LoVo (cell line): Measurements from ENCODE around the gene MILR1.

Experiments used
- DNase-seq: peaks from one replicate; pipeline ENCODE4 v3.0.0-alpha.2; 2016; ENCODE audit warnings: low spot score

MILR1 gene

DNA sequence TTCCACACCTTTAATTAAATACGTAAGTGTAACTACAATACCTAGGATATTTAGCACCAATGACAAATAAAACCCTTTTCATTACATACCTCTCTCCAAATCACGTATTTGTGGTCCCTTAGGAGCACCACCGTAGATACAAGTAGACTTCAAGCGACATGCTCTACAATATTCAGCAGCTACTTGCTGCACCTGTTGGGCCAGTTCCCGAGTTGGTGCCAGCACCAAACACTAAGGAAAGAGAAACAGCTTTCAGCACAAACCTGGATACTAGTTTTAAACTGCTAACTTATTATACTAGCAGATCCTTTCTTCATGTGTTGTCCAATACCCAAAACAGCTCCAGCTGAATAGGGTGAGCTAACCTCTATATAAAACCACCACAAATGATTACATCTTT, 54.4 kb downstream of the MILR1 start:
- DNase-seq = peak; percentile 16

DNA sequence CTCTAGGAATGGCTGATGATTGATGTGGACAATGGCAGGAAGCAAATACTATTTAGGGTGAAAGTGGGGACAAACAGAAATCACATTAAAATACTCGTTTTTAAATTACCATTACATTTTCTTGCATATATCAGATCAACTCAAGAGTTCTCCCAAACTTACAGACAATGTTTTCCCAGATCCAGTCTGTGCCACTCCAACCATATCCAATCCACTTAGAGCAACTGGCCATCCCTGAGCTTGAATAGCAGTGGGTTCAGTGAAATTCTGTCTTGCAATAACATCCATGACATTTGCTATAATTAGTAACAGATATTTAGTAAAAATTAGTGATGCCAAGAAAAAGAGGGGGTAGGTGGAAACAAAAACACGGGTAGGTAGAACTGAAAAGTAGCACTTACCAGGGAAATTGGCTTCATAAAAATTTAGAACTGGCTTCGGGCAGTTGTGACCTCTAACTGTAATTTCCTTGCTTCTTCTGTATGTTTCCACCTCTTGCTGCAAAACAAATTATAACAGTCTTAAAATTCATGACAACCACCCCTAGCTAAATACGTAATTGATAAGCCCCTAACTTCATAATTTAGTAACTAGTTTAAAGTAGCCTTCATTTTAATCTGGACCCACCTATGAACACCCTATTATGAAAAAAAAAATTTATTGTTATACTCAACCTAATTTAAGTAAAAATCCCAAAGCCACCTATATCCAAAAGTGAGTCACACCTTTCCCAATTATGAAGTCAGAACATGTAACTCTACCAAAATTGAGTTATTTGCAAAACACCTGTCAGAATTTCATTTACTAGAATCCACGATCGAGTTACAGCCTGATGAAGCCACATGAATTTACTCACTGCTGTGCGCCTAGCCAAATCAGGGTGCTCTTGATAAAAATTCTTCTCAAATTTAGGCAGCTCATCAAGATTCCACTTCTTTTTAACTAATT, 55.2 kb downstream of the MILR1 start:
- DNase-seq = no peak

DNA sequence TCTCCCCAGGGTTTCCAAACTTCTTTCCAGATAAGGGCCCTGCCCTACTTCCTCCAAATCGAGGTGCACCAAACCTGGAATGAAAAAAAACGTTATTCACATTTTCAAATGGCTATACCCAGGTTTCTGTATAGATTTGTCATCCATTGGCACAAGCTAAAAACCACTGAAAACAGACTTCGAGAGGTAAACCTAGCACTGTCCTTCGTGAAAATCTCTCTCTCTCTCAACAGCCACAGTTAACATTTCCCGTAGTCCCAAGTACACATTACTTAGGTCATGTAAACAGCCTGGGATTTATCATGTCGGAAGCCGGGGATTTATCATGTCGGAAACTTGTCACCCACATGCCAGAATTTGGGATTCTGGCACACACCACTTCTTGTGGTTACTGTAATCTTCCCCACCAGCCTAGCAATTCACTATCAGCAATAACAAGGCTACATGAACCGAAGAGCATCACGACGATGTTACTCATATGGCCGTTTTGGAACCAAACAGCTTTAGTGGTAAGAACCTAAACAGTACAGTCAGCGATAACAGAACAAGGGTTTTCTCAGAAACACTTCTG, 55.9 kb downstream of the MILR1 start:
- no peak for DNase-seq

DNA sequence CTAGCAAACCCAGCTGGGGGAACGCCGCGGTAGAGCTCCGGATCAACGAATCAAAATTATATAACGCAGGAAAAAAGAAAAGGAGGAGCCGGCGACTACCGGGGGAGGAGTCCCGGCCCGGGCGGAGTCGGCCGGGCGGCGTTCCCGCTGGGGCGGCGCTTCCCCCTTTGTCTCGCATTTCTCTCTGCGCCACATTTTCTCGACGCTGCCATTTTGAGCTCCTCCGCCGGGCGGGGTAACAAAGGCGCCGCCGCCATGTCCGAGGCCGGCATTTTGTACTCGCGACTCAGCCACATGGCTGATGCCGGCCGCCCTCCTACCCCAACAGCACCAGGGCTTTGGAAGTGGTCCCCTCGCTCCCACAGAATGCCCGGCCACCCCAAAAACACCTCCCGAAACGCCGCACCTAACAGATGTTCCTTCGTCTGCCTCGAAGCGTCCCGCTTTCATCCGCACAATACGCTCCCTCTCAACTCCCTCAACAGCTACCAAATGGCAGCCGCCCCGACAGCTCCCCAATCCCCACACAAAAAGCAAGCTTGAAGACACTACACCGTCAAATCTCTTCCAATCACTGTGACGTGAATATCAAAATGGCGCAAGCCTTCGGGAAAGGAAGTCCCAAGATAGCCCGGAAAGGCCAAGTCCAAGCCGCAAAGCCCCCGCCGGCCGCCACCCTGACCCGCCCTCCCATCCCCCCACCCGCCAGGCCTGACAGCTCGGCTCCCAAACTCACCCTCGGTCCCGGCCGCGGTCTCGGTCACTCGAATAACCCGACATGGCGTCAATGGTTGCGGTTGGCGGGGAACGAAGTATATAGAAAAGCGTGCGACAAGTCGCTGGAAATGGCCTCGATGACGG, 56.7 kb downstream of the MILR1 start:
- peak; percentile 77 for DNase-seq

DNA sequence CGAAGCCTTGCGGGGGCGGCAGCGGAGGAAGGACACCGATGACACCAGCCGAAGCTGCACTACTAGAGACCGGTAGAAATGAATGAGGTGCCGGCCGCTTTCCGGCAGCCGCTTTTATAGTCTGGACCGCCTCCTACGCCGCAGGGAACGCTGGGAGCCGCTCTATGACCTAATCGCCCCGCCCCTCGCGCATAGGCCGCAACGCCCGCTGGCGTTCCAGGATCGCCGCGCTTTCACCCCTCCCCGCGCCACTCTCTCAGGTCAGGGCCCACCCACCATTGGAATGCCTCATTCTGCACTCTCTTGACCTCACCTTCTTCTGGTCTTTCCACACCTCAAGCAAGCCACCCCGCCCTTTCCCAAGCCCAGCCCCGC, 57.3 kb downstream of the MILR1 start, which contains the start of gene DDX5:
Gene DDX5 (minus strand): TSS at position 89 of the 375 bp plus-strand sequence. CDS start 170 bp downstream, outside the sequence.
- no peak for DNase-seq

DNA sequence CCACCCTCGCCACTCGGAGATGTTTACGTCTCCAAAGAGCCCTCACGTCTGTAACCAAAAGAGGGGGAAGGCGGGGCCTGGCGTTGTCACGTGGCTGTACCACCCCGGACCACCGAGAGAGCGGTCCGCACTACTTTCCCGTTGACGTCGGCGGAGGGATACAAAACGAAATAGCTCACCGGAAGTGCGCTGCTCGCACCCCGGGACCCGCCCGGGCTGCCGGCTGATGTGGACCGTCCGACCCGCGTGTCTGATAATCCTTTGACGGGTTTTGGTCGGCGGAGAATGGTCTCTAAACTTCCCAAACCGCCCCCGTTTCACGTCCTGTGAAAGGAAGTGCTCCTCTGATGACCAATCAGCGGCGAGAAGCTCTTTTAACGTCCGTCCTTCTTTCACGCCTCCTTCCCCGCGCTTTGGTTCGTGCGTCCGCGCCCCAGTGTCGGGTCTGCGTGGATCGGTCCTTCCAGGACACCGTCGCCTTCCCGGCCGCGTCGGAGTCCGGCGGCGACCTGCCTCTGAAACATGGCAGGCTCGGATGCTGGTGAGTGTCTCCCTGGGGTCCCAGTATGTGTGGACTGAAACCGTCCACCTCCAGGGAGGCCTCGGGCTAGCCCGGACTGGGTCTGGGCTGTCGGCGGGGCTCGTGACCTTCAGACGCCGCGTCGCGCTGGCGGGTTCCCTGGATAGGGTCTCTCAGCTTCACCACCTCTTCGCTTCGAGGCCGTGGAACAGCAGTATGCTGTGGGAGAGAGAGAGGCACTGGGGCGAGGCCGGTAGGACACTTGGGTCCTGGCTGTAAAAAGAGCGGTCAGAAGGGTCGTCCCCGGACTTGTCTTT, 57.9 kb downstream of the MILR1 start, which contains the start of gene CEP95:
Gene CEP95 (plus strand): TSS at position 402 of the 837 bp plus-strand sequence. CDS start 121 bp downstream, at position 523.
- peak; percentile 99 for DNase-seq

DNA sequence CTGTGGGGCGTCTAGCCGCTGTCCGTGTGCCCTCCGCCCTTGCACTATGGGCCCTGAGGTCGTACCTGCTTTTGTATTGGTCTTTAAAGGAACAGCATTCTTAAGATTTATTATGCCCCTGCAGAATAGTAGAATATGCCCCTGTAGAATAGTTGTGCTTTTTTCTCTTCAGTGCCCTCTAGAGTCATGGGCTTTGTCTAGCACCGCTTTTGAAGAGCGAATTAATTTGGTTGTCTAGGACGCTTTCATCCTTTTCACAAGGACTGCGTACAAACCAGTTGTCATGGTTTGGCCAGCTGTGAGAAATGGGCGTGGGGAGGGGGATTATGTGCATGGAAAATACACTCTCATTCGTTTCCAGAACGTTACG, 58.5 kb downstream of the MILR1 start:
- DNase-seq = peak; percentile 60

DNA sequence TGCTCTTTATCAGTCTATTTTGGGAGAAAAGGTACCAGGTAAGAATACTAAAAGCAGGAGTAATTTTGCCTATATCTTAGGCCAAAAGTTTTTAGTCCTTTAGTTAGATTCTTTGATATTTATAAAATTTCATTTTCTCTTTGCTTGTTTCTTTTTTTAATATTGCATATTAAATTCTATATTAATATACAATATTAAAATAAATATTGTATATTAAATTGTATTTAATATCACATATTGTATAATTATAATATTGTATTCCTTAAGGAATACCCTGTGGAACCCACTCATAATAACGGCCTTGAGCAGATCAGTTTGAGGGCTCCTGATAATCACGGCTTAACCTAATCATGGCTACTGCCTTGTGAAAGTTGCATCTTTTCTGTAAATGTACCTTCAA, 59.8 kb downstream of the MILR1 start:
- no peak for DNase-seq

DNA sequence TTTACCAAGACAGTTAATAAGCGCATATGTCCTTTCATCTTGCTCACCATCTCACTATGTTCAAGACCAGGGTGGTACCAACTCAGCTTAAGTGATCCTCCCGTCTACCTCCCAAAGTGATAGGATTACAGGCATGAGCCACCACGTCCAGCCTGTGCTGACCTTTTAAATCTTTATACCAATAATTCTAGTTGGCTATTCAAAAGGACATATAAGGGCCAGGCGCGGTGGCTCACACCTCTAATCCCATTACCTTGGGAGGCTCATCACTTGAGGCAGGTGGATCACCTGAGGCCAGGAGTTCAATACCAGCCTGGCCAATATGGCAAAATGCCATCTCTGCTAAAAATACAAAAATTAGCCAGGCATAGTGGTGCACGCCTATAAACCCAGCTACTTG, 60.3 kb downstream of the MILR1 start:
- no peak for DNase-seq

DNA sequence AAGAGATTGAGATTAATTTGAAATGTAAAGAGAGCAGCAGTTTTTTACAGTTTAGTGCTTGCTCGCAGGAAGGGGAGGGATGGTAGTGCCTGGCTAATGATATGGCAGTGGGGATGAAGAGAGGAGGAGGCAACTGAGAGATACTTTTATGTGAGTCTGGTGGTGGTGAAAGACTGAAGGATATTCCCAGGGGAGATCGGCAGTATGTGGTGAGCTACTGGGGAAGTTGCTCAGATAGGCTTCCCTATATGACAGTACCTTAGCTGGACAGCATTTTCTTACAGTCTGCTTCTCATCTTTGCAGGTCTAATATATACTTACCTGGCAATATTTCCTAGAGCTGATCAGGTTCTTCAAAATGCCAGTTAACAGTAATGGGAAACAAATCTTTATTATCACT, 66.5 kb downstream of the MILR1 start:
- DNase-seq = no peak

DNA sequence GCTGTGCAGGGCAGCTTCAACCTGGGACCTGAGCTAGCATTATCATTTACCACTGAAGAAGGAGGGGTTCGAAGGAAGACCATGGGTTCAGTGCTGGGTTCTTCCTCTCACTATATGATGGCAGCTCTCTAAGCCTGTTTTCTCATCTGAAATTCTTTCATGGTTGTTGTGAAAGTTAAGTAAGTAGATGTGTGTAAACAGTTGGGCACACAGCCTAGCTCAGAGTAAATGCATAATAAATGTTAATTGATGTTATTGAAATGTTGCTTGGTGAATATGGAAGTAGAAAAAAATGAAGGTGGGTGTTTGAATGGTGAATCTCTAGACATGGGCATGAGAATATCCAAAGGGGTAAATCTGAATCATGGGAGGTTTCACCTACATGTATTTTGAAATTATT, 66.9 kb downstream of the MILR1 start:
- DNase-seq = no peak
